ENCODE results near the gene KIF1B. TPM values are rescaled to one million over a fixed set of nuclear protein-coding genes. Genes with fewer than 3 reads are reported as not detected.
A peak's percentile ranks its signal among the peaks of the same experiment; 100 is the strongest.

KIF1B gene
- total and polyA plus RNA-seq, 2 experiments from 2014 or later, result 21.5 to 68.4 TPM

- H3K27ac Mint-ChIP-seq, result peak overlapping the region; percentile 40
These were observed 109.4 kb downstream of the KIF1B start for GRCh38 chr1:10319750-10320149.

More at GRCh38 chr1:10319750-10320149, 109.4 kb downstream of the KIF1B start:
- peak overlapping the region; percentile 5; the same call in 1 of the 2 replicates for H3K4me3 ChIP-seq
- peak overlapping the region; percentile 85 for H3K27ac ChIP-seq (ENCODE audit: low read depth)
- no peak for TF ChIP-seq CREB1 (CRISPR knock-in tag; IDR thresholded peaks at IDR 0.05; ENCODE audit: low read depth)
- no peak for TF ChIP-seq NANOG (IDR thresholded peaks at IDR 0.05; ENCODE audit: borderline replicate concordance)
- TF ChIP-seq REST (IDR thresholded peaks at IDR 0.05; ENCODE audit: unreplicated experiment), result no peak
- TF ChIP-seq JUNB (IDR thresholded peaks at IDR 0.05; ENCODE audit: unreplicated experiment), result no peak
- TF ChIP-seq, protein P1, sequence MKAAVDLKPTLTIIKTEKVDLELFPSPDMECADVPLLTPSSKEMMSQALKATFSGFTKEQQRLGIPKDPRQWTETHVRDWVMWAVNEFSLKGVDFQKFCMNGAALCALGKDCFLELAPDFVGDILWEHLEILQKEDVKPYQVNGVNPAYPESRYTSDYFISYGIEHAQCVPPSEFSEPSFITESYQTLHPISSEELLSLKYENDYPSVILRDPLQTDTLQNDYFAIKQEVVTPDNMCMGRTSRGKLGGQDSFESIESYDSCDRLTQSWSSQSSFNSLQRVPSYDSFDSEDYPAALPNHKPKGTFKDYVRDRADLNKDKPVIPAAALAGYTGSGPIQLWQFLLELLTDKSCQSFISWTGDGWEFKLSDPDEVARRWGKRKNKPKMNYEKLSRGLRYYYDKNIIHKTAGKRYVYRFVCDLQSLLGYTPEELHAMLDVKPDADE (IDR thresholded peaks at IDR 0.05), result no peak
- no peak for TF ChIP-seq EZH2phosphoT487 (IDR thresholded peaks at IDR 0.05; ENCODE audit: unreplicated experiment)
- TF ChIP-seq CTCF (conservative IDR thresholded peaks at IDR 0.05; ENCODE audit: low read depth in 2 of 2), result no peak
- no peak for TF ChIP-seq ZNF331 (CRISPR knock-in tag; IDR thresholded peaks at IDR 0.05; ENCODE audit: low read depth)
- no peak for TF ChIP-seq ZNF114 (CRISPR knock-in tag; IDR thresholded peaks at IDR 0.05)
- no peak for TF ChIP-seq POLR2AphosphoS5 (IDR thresholded peaks at IDR 0.05; ENCODE audit: low read depth)
- TF ChIP-seq, protein P2, sequence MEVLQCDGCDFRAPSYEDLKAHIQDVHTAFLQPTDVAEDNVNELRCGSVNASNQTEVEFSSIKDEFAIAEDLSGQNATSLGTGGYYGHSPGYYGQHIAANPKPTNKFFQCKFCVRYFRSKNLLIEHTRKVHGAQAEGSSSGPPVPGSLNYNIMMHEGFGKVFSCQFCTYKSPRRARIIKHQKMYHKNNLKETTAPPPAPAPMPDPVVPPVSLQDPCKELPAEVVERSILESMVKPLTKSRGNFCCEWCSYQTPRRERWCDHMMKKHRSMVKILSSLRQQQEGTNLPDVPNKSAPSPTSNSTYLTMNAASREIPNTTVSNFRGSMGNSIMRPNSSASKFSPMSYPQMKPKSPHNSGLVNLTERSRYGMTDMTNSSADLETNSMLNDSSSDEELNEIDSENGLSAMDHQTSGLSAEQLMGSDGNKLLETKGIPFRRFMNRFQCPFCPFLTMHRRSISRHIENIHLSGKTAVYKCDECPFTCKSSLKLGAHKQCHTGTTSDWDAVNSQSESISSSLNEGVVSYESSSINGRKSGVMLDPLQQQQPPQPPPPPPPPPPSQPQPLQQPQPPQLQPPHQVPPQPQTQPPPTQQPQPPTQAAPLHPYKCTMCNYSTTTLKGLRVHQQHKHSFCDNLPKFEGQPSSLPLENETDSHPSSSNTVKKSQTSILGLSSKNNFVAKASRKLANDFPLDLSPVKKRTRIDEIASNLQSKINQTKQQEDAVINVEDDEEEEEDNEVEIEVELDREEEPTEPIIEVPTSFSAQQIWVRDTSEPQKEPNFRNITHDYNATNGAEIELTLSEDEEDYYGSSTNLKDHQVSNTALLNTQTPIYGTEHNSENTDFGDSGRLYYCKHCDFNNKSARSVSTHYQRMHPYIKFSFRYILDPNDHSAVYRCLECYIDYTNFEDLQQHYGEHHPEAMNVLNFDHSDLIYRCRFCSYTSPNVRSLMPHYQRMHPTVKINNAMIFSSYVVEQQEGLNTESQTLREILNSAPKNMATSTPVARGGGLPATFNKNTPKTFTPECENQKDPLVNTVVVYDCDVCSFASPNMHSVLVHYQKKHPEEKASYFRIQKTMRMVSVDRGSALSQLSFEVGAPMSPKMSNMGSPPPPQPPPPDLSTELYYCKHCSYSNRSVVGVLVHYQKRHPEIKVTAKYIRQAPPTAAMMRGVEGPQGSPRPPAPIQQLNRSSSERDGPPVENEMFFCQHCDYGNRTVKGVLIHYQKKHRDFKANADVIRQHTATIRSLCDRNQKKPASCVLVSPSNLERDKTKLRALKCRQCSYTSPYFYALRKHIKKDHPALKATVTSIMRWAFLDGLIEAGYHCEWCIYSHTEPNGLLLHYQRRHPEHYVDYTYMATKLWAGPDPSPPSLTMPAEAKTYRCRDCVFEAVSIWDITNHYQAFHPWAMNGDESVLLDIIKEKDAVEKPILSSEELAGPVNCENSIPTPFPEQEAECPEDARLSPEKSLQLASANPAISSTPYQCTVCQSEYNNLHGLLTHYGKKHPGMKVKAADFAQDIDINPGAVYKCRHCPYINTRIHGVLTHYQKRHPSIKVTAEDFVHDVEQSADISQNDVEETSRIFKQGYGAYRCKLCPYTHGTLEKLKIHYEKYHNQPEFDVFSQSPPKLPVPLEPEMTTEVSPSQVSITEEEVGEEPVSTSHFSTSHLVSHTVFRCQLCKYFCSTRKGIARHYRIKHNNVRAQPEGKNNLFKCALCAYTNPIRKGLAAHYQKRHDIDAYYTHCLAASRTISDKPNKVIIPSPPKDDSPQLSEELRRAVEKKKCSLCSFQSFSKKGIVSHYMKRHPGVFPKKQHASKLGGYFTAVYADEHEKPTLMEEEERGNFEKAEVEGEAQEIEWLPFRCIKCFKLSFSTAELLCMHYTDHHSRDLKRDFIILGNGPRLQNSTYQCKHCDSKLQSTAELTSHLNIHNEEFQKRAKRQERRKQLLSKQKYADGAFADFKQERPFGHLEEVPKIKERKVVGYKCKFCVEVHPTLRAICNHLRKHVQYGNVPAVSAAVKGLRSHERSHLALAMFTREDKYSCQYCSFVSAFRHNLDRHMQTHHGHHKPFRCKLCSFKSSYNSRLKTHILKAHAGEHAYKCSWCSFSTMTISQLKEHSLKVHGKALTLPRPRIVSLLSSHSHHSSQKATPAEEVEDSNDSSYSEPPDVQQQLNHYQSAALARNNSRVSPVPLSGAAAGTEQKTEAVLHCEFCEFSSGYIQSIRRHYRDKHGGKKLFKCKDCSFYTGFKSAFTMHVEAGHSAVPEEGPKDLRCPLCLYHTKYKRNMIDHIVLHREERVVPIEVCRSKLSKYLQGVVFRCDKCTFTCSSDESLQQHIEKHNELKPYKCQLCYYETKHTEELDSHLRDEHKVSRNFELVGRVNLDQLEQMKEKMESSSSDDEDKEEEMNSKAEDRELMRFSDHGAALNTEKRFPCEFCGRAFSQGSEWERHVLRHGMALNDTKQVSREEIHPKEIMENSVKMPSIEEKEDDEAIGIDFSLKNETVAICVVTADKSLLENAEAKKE (CRISPR knock-in tag; IDR thresholded peaks at IDR 0.05), result no peak
- no peak for TF ChIP-seq EZH2 (IDR thresholded peaks at IDR 0.05; ENCODE audit: low read depth, unreplicated experiment)
- no peak for TF ChIP-seq STAT1 (IDR thresholded peaks at IDR 0.05; ENCODE audit: unreplicated experiment)
- H2AFZ ChIP-seq, result no peak overlapping the region
- Mint-ChIP-seq H3K4me3 (no peak overlapping the region), H3K4me1 (peaks cover 21% of the 10 kb centered on the region), H3K27me3 (ENCODE audit: insufficient read depth, low read depth, poor library complexity) (peaks cover 2% of the 10 kb centered on the region), H3K36me3 (ENCODE audit: low read depth) (peaks cover 3% of the 10 kb centered on the region; the same call in 1 of the 3 replicates), H3K9me3 (no peaks in the 10 kb centered on the region)
- H3K4me1 ChIP-seq (ENCODE audit: insufficient read depth), result peaks cover 21% of the 10 kb centered on the region
- peaks cover 11% of the 10 kb centered on the region; the same call in 1 of the 2 replicates for H3K36me3 ChIP-seq (ENCODE audit: insufficient read depth)
- H3F3A ChIP-seq (replicated peaks; ENCODE audit: low read depth), result peaks cover 14% of the 10 kb centered on the region
- peak; percentile 23 for ATAC-seq
- H3K9me2 ChIP-seq (ENCODE audit: insufficient read depth), result no peaks in the 10 kb centered on the region
- no peaks in the 10 kb centered on the region for H3K27me3 ChIP-seq (ENCODE audit: insufficient read depth)
- no peaks in the 10 kb centered on the region for H4K20me1 ChIP-seq (replicated peaks; ENCODE audit: insufficient read depth)
- no peaks in the 10 kb centered on the region for H3K79me2 ChIP-seq (replicated peaks; ENCODE audit: insufficient read depth)
- H3K4me2 ChIP-seq, result peak overlapping the region; percentile 64
- peak; percentile 38 for DNase-seq (ENCODE audit: low spot score)
